Right lobe of liver (tissue), 4 donors: ENCODE data around the gene VEZT.

Source experiments
- POLR2A ChIP-seq: fragments of 450-650 bp; IDR thresholded peaks from one replicate; pipeline ENCODE4 v1.6.1; 2017; ENCODE audit warnings: antibody characterized with exemption, mild to moderate bottlenecking
- TF ChIP-seq, protein P1 (sequence below), 4 donors: fragments of 200-600 bp in 3 of 4; fragments of 450-650 bp in 1 of 4; IDR thresholded peaks; one replicate each; pipeline versions ENCODE4 v1.5.1 to v1.8.0; 2016 to 2022; ENCODE audit warnings: antibody characterized with exemption in 4 of 4, mild to moderate bottlenecking in 2 of 4
- donor health status: DM: no; HTN: no; CAD: no.
- donor health status: DM: no; HTN: no; CAD: no.
- donor health status: DM: no; HTN: yes; CAD: no.

- TF ChIP-seq, protein P1, sequence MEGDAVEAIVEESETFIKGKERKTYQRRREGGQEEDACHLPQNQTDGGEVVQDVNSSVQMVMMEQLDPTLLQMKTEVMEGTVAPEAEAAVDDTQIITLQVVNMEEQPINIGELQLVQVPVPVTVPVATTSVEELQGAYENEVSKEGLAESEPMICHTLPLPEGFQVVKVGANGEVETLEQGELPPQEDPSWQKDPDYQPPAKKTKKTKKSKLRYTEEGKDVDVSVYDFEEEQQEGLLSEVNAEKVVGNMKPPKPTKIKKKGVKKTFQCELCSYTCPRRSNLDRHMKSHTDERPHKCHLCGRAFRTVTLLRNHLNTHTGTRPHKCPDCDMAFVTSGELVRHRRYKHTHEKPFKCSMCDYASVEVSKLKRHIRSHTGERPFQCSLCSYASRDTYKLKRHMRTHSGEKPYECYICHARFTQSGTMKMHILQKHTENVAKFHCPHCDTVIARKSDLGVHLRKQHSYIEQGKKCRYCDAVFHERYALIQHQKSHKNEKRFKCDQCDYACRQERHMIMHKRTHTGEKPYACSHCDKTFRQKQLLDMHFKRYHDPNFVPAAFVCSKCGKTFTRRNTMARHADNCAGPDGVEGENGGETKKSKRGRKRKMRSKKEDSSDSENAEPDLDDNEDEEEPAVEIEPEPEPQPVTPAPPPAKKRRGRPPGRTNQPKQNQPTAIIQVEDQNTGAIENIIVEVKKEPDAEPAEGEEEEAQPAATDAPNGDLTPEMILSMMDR (IDR thresholded peaks at IDR 0.05), result no peak
- no peak for TF ChIP-seq POLR2A
Measured at GRCh38 chr12:95248095-95248494, 30.5 kb downstream of the VEZT start.
